HG02884 (cell line): ENCODE data around the gene CALU.

Experiments
- ATAC-seq: cut with Tn5 transposase; IDR thresholded peaks from one replicate; pipeline ENCODE4 v1.9.1; 2021; ENCODE audit warnings: mild to moderate bottlenecking, moderate library complexity; ENCODE audit not compliant: unreplicated experiment

Gene CALU

DNA sequence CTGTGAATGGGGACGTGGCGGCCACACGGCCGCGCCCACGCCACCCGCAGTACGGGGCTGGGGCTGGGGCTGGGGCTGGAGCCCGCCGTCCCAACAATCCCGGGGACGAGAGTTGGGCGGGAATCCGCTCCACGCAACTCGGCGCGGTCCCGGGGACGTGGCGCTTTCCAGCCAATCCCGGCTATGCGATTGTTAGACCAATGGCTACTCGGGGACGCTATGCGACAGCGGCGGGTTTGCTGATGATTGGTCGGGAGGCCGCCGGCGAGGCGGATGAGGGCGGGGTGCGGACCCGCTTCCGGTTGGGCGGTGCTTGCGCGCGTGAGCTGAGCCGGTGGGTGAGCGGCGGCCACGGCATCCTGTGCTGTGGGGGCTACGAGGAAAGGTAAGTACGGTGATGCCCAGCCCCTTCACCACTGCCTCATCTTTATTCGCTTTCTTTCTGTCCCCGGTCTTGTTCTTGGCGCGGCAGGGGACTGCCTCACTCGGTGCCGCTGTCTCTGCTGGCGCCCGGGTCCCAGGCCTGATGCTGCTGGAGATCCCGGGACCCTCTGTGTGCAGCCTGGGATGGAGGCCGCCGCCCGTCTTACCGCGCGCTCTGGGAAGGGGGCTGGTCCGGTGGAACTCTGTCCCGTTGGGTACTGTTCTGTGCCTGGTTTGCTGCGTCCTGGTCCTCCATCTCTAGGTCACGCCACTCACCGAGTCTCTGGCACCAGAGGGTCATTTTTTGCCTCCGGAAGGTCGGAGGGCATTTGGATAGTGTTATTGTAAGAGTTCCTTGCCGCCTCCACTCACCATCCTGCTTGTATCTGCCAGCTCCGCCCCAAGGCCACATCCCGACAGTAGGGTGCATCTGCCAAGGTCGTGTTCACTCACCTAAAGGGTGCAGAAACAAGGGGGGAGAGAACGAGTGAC, at the start of gene CALU:
CALU (plus strand) TSS at position 312 of the 915 bp plus-strand sequence. CDS start 9,225 bp downstream, outside the sequence.
- peak; percentile 99 for ATAC-seq

- no peak for ATAC-seq
These were observed 47.9 kb upstream of the CALU start for GRCh38 chr7:128691227-128691626.

GRCh38 chr7:128692623-128693270, 46.4 kb upstream of the CALU start:
- no peak for ATAC-seq

DNA sequence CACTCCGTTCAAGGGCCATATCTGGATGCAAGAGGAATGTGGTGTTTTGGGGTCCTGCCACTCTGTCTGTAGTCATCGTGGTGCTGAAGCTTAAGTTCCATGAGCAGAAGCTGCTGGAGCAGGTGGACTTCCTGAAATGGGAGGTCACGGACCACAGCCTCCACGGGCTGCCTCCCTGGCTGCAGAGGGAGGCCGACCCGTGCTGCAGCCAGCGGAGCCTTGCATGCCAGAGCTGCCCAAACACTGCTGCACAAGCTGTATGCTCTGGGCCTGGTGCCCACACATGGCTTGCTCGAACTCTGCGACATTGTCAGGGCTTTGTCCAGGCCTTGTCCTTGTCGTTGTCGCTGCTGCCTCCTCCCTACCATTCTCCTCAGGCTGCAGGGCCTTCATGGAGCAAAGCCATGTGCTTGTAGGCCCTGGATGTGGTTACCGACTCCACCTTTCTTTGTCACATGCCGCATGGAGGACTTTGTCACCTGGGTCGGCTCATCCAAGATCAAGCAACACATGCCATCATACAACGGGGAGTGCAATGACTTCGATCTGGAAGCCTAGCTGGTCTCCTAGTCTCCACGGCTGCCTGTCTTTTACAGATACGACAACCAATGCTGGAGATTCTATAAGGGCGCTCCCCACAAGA, 45.7 kb upstream of the CALU start:
- no peak for ATAC-seq

DNA sequence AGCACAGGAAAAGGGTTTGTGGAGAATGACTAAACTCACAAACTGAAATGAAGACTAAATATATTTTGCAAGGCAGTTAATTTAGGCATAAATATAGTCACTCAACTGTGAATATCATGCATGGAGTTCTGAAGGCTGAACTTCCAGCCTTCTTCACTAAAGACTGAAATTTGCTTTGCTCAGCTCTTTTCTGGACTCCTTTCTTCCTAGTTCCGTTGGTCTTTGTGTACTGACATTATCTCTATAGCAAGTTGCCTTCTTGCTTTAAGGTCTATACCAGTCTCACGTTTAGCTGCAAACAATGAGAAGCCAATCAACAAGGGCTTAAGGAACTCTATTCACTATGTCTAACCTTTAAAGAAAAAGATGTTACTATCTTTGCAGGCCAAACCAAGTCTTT, 44.4 kb upstream of the CALU start:
- no peak for ATAC-seq

- ATAC-seq: no peak
These were observed 41.8 kb upstream of the CALU start for GRCh38 chr7:128697302-128697905.

GRCh38 chr7:128699196-128699712, 39.9 kb upstream of the CALU start:
- no peak for ATAC-seq

- ATAC-seq: no peak
These were observed 39.3 kb upstream of the CALU start for GRCh38 chr7:128699895-128700294.

GRCh38 chr7:128701062-128701785, 37.9 kb upstream of the CALU start:
- ATAC-seq: no peak

- ATAC-seq: no peak
These were observed 35.4 kb upstream of the CALU start for GRCh38 chr7:128703609-128704241.

DNA sequence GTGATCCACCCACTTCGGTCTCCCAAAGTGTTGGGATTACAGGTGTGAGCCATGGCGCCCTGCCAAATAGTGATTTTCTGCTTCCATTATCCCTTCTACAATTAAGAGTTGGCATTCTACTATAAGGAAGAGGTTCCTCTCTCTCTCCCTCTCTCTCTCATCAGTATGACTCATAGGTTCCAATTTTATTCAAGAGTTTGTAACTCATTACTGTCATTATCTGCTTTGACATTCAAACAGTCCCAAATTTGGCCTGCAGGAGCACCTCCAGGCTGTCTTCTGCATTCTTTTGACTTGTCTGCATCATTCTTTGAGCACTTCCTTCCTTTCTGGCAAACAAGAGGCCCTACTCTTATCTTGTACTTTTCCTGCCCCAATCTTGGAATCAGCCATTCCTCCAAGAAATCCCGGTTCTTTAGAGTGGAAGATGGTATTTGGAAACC, 33.2 kb upstream of the CALU start:
- no peak for ATAC-seq

- no peak for ATAC-seq
These were observed 31.4 kb upstream of the CALU start for GRCh38 chr7:128707752-128708151.

- ATAC-seq: no peak
These were observed 30.9 kb upstream of the CALU start for GRCh38 chr7:128708235-128708634.

- no peak for ATAC-seq
These were observed 30.3 kb upstream of the CALU start for GRCh38 chr7:128708824-128709223.

DNA sequence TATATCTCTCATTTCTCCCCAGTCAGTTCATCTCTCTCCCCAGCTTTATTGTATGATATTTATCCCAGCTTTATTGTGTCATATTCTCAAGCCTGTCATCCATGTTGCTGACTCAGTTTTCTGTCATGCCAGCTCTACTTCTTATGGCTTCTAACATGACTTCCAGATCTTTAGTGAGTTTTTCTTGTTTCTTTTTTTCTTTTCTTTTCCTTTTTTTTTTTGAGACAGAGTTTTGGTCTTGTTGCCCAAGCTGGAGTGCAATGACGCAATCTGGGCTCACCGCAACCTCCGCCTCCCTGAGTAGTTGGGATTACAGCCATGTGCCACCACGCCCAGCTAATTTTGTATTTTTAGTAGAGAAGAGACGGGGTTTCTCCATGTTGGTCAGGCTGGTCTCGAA, 28.7 kb upstream of the CALU start:
- no peak for ATAC-seq

- ATAC-seq: no peak
These were observed 25.4 kb upstream of the CALU start for GRCh38 chr7:128713794-128714193.

DNA sequence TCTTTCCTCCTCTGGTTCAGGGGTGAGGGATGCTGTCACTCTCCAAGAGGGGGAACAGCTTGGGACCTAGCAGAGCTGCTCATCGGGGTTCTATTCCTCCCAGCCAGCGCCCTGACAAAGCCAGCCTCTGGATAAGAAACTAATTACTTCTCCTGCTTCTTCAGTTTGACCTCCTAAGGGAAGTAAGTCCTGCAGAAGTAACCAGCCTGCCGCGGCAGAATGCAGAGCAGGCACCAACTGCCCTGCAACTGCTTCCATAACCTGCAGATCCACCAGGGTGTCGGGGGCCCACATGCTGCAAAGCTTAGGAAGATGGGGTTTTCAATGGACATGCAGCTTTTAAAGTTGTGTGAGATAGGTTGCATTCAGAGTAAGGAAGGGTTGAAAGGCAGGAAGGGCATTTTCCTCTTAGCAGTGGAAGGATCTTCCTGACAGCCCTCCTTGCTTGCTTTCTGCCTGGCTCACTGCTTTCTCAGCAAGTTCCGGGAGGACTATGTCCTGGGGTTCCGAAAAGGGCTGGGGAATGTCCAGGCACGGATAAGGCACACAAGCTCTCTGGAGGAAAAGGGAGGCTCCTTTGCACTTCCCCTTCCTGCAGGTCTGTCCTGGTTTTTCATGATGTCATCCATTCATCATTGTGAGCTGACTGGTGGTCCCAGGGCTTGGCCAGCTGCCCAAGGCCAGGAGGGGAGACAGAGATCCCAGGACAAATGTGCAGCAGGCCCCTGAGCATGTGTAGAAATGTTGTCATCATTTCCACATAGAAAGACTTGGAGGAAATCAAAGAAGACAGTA, 24.3 kb upstream of the CALU start:
- no peak for ATAC-seq

- ATAC-seq: no peak
These were observed 20.1 kb upstream of the CALU start for GRCh38 chr7:128718967-128719642.
